K562 (cell line): ENCODE results near the gene CCDC7. TPM values are rescaled to one million over a fixed set of nuclear protein-coding genes. Genes with fewer than 3 reads are reported as not detected.

ENCODE experiments used
- ATAC-seq: fragments of 200-7000 bp; cut with Tn5 transposase; 3 replicates; pipeline ENCODE4 v1.9.1; 2020; ENCODE audit warnings: moderate library complexity
- BruUV-seq: library from RNA; stranded (reverse); fragments of 400-500 nt; replicated peaks from 2 replicates; lab custom pipeline; 2021; lab: Mats Ljungman, UMichigan
- CTCF ChIA-PET: fragments of 300-600 bp; formaldehyde crosslinking; extraction: SDS; loops from one replicate; lab custom pipeline; 2021; ENCODE audit warnings: low intra/inter-chr PET ratio; lab: Yijun Ruan, JAX
- POLR2A ChIA-PET: fragments of 300-600, 350-650 bp; sonication (Branson Sonifier 250); formaldehyde crosslinking; extraction: SDS; loops from one replicate; lab custom pipeline; 2021; ENCODE audit warnings: antibody characterized with exemption, inconsistent platforms; lab: Yijun Ruan, JAX
- DNase-seq, 4 experiments: peaks; one replicate each; pipeline versions ENCODE4 v3.0.0 to v3.0.0-alpha.2; 2011 to 2018; ENCODE audit warnings: low spot score in 3 of 4, mixed read lengths in 3 of 4; ENCODE audit errors: extremely low read depth in 1 of 4
- FAIRE-seq: peaks from 2 replicates; lab custom pipeline; 2011; peaks lifted over from hg19 to GRCh38; lab: Jason Lieb, UNC
- H2AFZ ChIP-seq: 2 replicates; pipeline ENCODE4 v1.6.0; 2011; ENCODE audit warnings: low read depth, low read length, control low read depth, inconsistent platforms
- H3K27ac ChIP-seq: fragments of 200-600 bp; 3 replicates; pipeline ENCODE4 v1.8.0; 2011; ENCODE audit warnings: low read depth, mild to moderate bottlenecking, control low read depth, inconsistent platforms, low read length, moderate library complexity, mixed read lengths; ENCODE audit errors: extremely low read depth
- H3K27me3 ChIP-seq, 2 experiments: fragments of 300-600 bp in 1 of 2; 2 replicates in 1 of 2; 3 replicates in 1 of 2; pipeline versions ENCODE4 v1.6.0 to v1.8.0; 2011; ENCODE audit warnings: inconsistent platforms in 2 of 2, low read length in 2 of 2, mild to moderate bottlenecking in 1 of 2, mixed read lengths in 1 of 2, moderate library complexity in 1 of 2; ENCODE audit not compliant: control insufficient read depth in 2 of 2, insufficient read depth in 2 of 2
- H3K36me3 ChIP-seq: fragments of 300-600 bp; 3 replicates; pipeline ENCODE4 v1.8.0; 2011; ENCODE audit warnings: mild to moderate bottlenecking, low read length, inconsistent platforms; ENCODE audit not compliant: control insufficient read depth, insufficient read depth
- H3K4me1 ChIP-seq, 2 experiments: fragments of 200-600 bp in 1 of 2; replicated peaks in 1 of 2; 2 replicates in 1 of 2; 3 replicates in 1 of 2; pipeline versions ENCODE4 v1.5.1 to v1.8.0; 2011; ENCODE audit warnings: inconsistent platforms in 2 of 2, low read length in 2 of 2, mild to moderate bottlenecking in 1 of 2, mixed read lengths in 1 of 2, moderate library complexity in 1 of 2; ENCODE audit not compliant: control insufficient read depth in 2 of 2, insufficient read depth in 2 of 2
- H3K4me2 ChIP-seq: 2 replicates; pipeline ENCODE4 v1.6.1; 2011; ENCODE audit warnings: low read length, control low read depth, inconsistent platforms, mixed read lengths; ENCODE audit not compliant: insufficient read depth
- H3K4me3 ChIP-seq: fragments of 200-600 bp; sonication (generic), shearing (Covaris generic); 2 replicates; pipeline ENCODE4 v1.5.1; 2016; ENCODE audit warnings: control low read depth, inconsistent platforms
- H3K79me2 ChIP-seq: fragments of 200-600 bp; 3 replicates; pipeline ENCODE4 v1.8.0; 2011; ENCODE audit warnings: low read length, inconsistent platforms; ENCODE audit not compliant: control insufficient read depth, insufficient read depth
- H3K9ac ChIP-seq, 2 experiments: 2 replicates each; pipeline versions ENCODE4 v1.6.0 to v1.6.1; 2011; ENCODE audit warnings: low read depth in 2 of 2, low read length in 2 of 2, control low read depth in 1 of 2, inconsistent platforms in 1 of 2, mild to moderate bottlenecking in 1 of 2, mixed read lengths in 1 of 2; ENCODE audit not compliant: insufficient read depth in 1 of 2
- H3K9me1 ChIP-seq: one replicate; pipeline ENCODE4 v1.6.0; 2011; ENCODE audit warnings: inconsistent platforms, mild to moderate bottlenecking, low read length, moderate library complexity; ENCODE audit not compliant: control insufficient read depth, insufficient read depth
- H3K9me3 ChIP-seq: replicated peaks from 2 replicates; pipeline ENCODE4 v1.5.1; 2011; ENCODE audit warnings: low read depth, low read length, inconsistent platforms; ENCODE audit not compliant: control insufficient read depth, insufficient read depth
- H4K20me1 ChIP-seq: replicated peaks from 2 replicates; pipeline ENCODE4 v1.6.1; 2011; ENCODE audit warnings: low read length, inconsistent platforms, mixed read lengths; ENCODE audit not compliant: control insufficient read depth, insufficient read depth
- BHLHE40 ChIP-seq: IDR thresholded peaks from 2 replicates; pipeline ENCODE4 v1.6.1; 2011; ENCODE audit warnings: low read length, improper control_type of control experiment
- C11orf30 ChIP-seq: fragments of 450-650 bp; IDR thresholded peaks from 2 replicates; pipeline ENCODE4 v1.6.1; 2016; ENCODE audit warnings: low read depth, mild to moderate bottlenecking
- CBX3 ChIP-seq, 2 experiments: IDR thresholded peaks; 1 replicate in 1 of 2; 2 replicates in 1 of 2; pipeline ENCODE4 v1.6.1; 2012; ENCODE audit warnings: inconsistent platforms in 2 of 2, low read length in 2 of 2, borderline replicate concordance in 1 of 2, control low read depth in 1 of 2
- HIVEP1 ChIP-seq: fragments of 250-450 bp; sonication (Bioruptor Pico); IDR thresholded peaks from 2 replicates; pipeline ENCODE4 v1.4.0; 2020; ENCODE audit warnings: mild to moderate bottlenecking
- HNRNPH1 ChIP-seq: fragments of 200-400 bp; formaldehyde crosslinking; optimal IDR thresholded peaks from 2 replicates; pipeline ENCODE3; 2017; ENCODE audit warnings: low read depth, mild to moderate bottlenecking, low read length, moderate library complexity
- KLF10 ChIP-seq: fragments of 250-450 bp; sonication (Bioruptor Pico); IDR thresholded peaks from 2 replicates; pipeline ENCODE4 v1.6.1; 2021; ENCODE audit warnings: matching md5 sums
- KLF16 ChIP-seq: IDR thresholded peaks from 2 replicates; pipeline ENCODE4 v1.6.1; 2016; ENCODE audit warnings: antibody characterized with exemption
- RBBP5 ChIP-seq: fragments of 200-600 bp; sonication (generic); IDR thresholded peaks from 2 replicates; pipeline ENCODE4 v1.6.1; 2012; ENCODE audit warnings: borderline replicate concordance, mild to moderate bottlenecking, low read length, control low read depth, inconsistent platforms; ENCODE audit not compliant: insufficient read depth, poor library complexity, severe bottlenecking
- RFX1 ChIP-seq: fragments of 450-650 bp; IDR thresholded peaks from 2 replicates; pipeline ENCODE4 v1.6.1; 2016; ENCODE audit warnings: mild to moderate bottlenecking, moderate library complexity
- ZNF436 ChIP-seq: fragments of 250-450, 450-650 bp; sonication (Bioruptor Pico); formaldehyde crosslinking; IDR thresholded peaks from 2 replicates; pipeline ENCODE4 v1.7.0; 2020; ENCODE audit warnings: mild to moderate bottlenecking
- ZNF785 ChIP-seq: fragments of 250-450 bp; sonication (Bioruptor Pico); IDR thresholded peaks from 2 replicates; pipeline ENCODE4 v1.4.0; 2020; ENCODE audit warnings: mild to moderate bottlenecking
- WGBS: fragments of 100-300 bp; shearing (Covaris generic); methylation state at CpG from one replicate; pipeline ENCODE4 v1.1.6; 2016; ENCODE audit warnings: low coverage, mixed read lengths; ENCODE audit not compliant: insufficient coverage; ENCODE audit errors: missing lambda C conversion rate; 5-methylcytosine and 5-hydroxymethylcytosine counted together
- in situ Hi-C: fragments of 300-500 bp; cut with MboI; formaldehyde crosslinking; loops from 4 replicates; pipeline ENCODE4 v1.15.0; 2018; ENCODE audit warnings: inconsistent platforms, mixed read lengths
- intact Hi-C: fragments of 100-400 bp; cut with micrococcal nuclease; formaldehyde crosslinking; loops from 2 replicates; pipeline ENCODE4 v1.14.2; 2022
- polyA plus RNA-seq, 8 experiments: library from polyadenylated mRNA; depleted of rRNA in 4 of 8; stranded (reverse) in 5 of 8; unstranded in 3 of 8; fragments of >200 nt; fragmentation: Nextera tagmentation in 2 of 8; fragmentation: Illumina TruSeq in 1 of 8; extraction: Ambion mirVana in 2 of 8; extraction: Trizol in 1 of 8; gene quantifications; 2 replicates each; pipeline versions ENCODE4 v1.2.1 to v1.2.3, GENCODE V29; 2011 to 2014; ENCODE audit warnings: inconsistent platforms in 1 of 8, missing spikeins in 1 of 8
- total RNA-seq, 7 experiments: library from RNA; depleted of rRNA in 6 of 7; stranded (reverse); fragments of >200 nt in 6 of 7; fragmentation: Illumina TruSeq in 2 of 7; extraction: Trizol in 2 of 7; gene quantifications; 2 replicates each; pipeline versions ENCODE4 v1.2.1 to v1.2.3, GENCODE V29; 2011 to 2021; ENCODE audit warnings: low replicate concordance in 1 of 7
- TF ChIP-seq, protein P1 (sequence below), 2 experiments: IDR thresholded peaks in 1 of 2; conservative IDR thresholded peaks in 1 of 2; 2 replicates each; pipeline ENCODE4 v1.6.1; 2016; ENCODE audit warnings: low read depth in 2 of 2, mild to moderate bottlenecking in 1 of 2, missing compliant biosample characterization in 1 of 2, missing genetic modification characterization in 1 of 2, moderate library complexity in 1 of 2
- TF ChIP-seq, protein P2 (sequence below): fragments of 250-450 bp; sonication (Bioruptor Pico); IDR thresholded peaks from 2 replicates; pipeline ENCODE4 v1.5.1; 2021; ENCODE audit warnings: mild to moderate bottlenecking

The CCDC7 gene
- total and polyA plus RNA-seq, 9 of the 15 experiments (the other 6 are each of a cell fraction or from before 2014, with no cell fraction given): 1.5 to 6.6 (median 2.7) TPM

DNA sequence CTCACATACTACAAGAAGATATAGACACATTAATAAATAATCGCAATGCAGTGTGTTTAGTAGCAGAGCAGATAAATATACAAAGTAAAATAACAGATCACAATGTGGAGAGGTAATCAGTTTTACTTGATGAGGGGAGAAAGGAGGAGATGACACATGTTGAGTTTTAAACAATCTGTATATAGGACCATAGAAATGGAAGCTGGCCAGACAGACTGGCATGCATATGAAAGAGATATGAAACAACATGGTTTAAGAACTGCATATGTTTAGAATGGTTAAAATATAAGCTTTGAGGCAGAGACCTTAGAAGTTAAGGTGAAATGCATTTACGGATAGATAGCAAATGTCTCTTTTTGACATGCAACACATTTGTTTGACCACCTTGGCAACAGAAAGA is 19.8 kb upstream of the CCDC7 start:
- no peak overlapping the region for H2AFZ ChIP-seq
- WGBS: 38% methylated on average over 2 of the region's 2 CpGs

DNA sequence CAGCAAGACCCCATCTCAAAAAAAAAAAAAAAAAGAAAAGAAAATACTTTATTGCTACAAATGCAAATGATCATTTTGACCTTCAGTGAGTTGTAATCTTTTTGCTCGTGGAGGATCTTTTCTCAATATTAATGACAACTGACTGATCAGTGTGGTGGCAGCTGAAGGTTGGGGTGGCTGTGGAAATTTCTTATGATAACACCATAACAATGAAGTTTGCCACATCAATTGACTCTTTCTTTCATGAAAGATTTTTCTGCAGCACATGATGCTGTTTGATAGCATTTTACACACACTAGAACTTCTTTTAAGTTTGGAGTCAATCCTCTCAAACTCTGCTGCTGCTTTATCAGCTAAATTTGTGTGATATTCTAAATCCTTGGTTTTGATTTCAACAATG is 12.4 kb upstream of the CCDC7 start:
- H3K9me3 ChIP-seq: no peaks in the 10 kb centered on the region; the same call in 1 of the 2 replicates
- H3K27ac ChIP-seq: no peak overlapping the region
- POLR2A ChIA-PET: no interaction called here
- H2AFZ ChIP-seq: no peak overlapping the region
- no peaks in the 10 kb centered on the region for H3K27me3 ChIP-seq
- H3K36me3 ChIP-seq: no peaks in the 10 kb centered on the region
- intact Hi-C loops (no loop called here), in situ Hi-C loops (no loop called here)
- ATAC-seq (no peak), DNase-seq (no peak), FAIRE-seq (no peak)
- BruUV-seq: no TSS peak
- H3K79me2 ChIP-seq: no peaks in the 10 kb centered on the region
- H3K9me1 ChIP-seq: no peaks in the 10 kb centered on the region
- H3K4me1 ChIP-seq: no peaks in the 10 kb centered on the region
- H4K20me1 ChIP-seq: no peaks in the 10 kb centered on the region
- no peak overlapping the region for H3K4me3 ChIP-seq
- WGBS: 8% methylated on average over 1 of the region's 1 CpG
- no peak overlapping the region for H3K9ac ChIP-seq
- CTCF ChIA-PET: no interaction called here
- no peak overlapping the region for H3K4me2 ChIP-seq
- no peak for TF ChIP-seq BHLHE40
- no peak for TF ChIP-seq HNRNPH1
- no peak for TF ChIP-seq RFX1
- no peak for TF ChIP-seq ZNF785 (CRISPR knock-in tag)
- TF ChIP-seq, protein P1, sequence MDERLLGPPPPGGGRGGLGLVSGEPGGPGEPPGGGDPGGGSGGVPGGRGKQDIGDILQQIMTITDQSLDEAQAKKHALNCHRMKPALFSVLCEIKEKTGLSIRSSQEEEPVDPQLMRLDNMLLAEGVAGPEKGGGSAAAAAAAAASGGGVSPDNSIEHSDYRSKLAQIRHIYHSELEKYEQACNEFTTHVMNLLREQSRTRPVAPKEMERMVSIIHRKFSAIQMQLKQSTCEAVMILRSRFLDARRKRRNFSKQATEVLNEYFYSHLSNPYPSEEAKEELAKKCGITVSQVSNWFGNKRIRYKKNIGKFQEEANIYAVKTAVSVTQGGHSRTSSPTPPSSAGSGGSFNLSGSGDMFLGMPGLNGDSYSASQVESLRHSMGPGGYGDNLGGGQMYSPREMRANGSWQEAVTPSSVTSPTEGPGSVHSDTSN (CRISPR knock-in tag; IDR thresholded peaks at IDR 0.05; ENCODE audit: low read depth): no peak
- TF ChIP-seq, protein P1 (tag; conservative IDR thresholded peaks at IDR 0.05; ENCODE audit: low read depth): no peak
- TF ChIP-seq KLF10 (CRISPR knock-in tag): no peak
- no peak for TF ChIP-seq ZNF436 (CRISPR knock-in tag)
- no peak for TF ChIP-seq RBBP5
- no peak for TF ChIP-seq C11orf30
- TF ChIP-seq, protein P2, sequence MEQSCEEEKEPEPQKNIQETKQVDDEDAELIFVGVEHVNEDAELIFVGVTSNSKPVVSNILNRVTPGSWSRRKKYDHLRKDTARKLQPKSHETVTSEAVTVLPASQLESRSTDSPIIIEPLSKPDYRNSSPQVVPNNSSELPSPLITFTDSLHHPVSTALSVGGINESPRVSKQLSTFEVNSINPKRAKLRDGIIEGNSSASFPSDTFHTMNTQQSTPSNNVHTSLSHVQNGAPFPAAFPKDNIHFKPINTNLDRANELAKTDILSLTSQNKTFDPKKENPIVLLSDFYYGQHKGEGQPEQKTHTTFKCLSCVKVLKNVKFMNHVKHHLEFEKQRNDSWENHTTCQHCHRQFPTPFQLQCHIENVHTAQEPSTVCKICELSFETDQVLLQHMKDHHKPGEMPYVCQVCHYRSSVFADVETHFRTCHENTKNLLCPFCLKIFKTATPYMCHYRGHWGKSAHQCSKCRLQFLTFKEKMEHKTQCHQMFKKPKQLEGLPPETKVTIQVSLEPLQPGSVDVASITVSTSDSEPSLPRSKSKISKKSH (CRISPR knock-in tag): no peak
- no peak for TF ChIP-seq CBX3 (IDR thresholded peaks at IDR 0.05; ENCODE audit: borderline replicate concordance in 1 of 2, low read length in 2 of 2)

More for the DNA sequence above, 19.8 kb upstream of the CCDC7 start:
- H3K9me3 ChIP-seq: no peaks in the 10 kb centered on the region
- ATAC-seq (no peak), DNase-seq (no peak), FAIRE-seq (no peak)
- no peak overlapping the region for H3K4me3 ChIP-seq
- H3K9me1 ChIP-seq: no peaks in the 10 kb centered on the region
- TF ChIP-seq HIVEP1 (CRISPR knock-in tag): no peak
- no peak for TF ChIP-seq KLF16
- POLR2A ChIA-PET: interaction anchor here (1.0 kb wide), 1 partner anchor 19 kb away, joined by 3 read pairs; no protein-coding TSS in a partner anchor
- CTCF ChIA-PET: no interaction called here
- H3K4me1 ChIP-seq: no peaks in the 10 kb centered on the region
- H3K4me2 ChIP-seq: no peak overlapping the region
- H3K79me2 ChIP-seq: no peaks in the 10 kb centered on the region
- no peaks in the 10 kb centered on the region for H3K36me3 ChIP-seq
- no TSS peak for BruUV-seq
- no peak overlapping the region for H3K9ac ChIP-seq
- no peaks in the 10 kb centered on the region for H4K20me1 ChIP-seq
- in situ Hi-C loops: no loop called here
- intact Hi-C loops: no loop called here
- no peaks in the 10 kb centered on the region for H3K27me3 ChIP-seq
- H3K27ac ChIP-seq: no peak overlapping the region
